Upper lobe of right lung (tissue), 1 donor: Measurements from ENCODE around the gene ADCY7. TPM values are rescaled to one million over a fixed set of nuclear protein-coding genes. Genes with fewer than 3 reads are reported as not detected.

Experiments
- ATAC-seq: fragments of 200-7000 bp; cut with Tn5 transposase; one replicate; pipeline ENCODE4 v1.9.1; 2020; ENCODE audit warnings: mild to moderate bottlenecking, moderate library complexity
- DNase-seq: peaks from one replicate; pipeline ENCODE4 v3.0.0-alpha.2; 2020
- H3K27ac ChIP-seq: fragments of 200-600 bp; one replicate; pipeline ENCODE4 v1.8.0; 2022
- H3K27me3 ChIP-seq: fragments of 200-600 bp; one replicate; pipeline ENCODE4 v1.8.0; 2022; ENCODE audit warnings: mild to moderate bottlenecking
- H3K36me3 ChIP-seq: fragments of 200-600 bp; one replicate; pipeline ENCODE4 v1.8.0; 2022
- H3K4me1 ChIP-seq: fragments of 200-600 bp; one replicate; pipeline ENCODE4 v1.8.0; 2022
- H3K4me3 ChIP-seq: fragments of 200-600 bp; one replicate; pipeline ENCODE4 v1.8.0; 2022; ENCODE audit warnings: mild to moderate bottlenecking
- H3K9me3 ChIP-seq: fragments of 200-600 bp; one replicate; pipeline ENCODE4 v1.8.0; 2022
- CTCF ChIP-seq: fragments of 200-600 bp; IDR thresholded peaks from one replicate; pipeline ENCODE4 v1.8.0; 2022; ENCODE audit warnings: antibody characterized with exemption
- intact Hi-C: fragments of 100-400 bp; cut with DNase I; formaldehyde crosslinking; loops from one replicate; pipeline ENCODE4 v1.11.0; 2022
- total RNA-seq: library from RNA; stranded (reverse); fragmentation: NEBNext Ultra II Directional; extraction: Animal tissue kit (Norgen Biotek cat#: 25700); gene quantifications from one replicate; pipeline ENCODE4 v1.2.1, GENCODE V29; 2021
- donor health status: DM: no; HTN: yes; CAD: no; lungs with severe emphysema.

ADCY7 gene
- total RNA-seq, 1 donor from 2014 or later, result 88.1 TPM

- Histone ChIP-seq H3K4me3 (no peak overlapping the region), H3K4me1 (peaks cover 21% of the 10 kb centered on the region), H3K36me3 (no peaks in the 10 kb centered on the region), H3K27me3 (no peaks in the 10 kb centered on the region), H3K9me3 (no peaks in the 10 kb centered on the region), H3K27ac (peak overlapping the region; percentile 38)
- TF ChIP-seq CTCF, result no peak
- DNase-seq (no peak), ATAC-seq (no peak)
- intact Hi-C loops, result no loop called here
These were observed 14.2 kb upstream of the ADCY7 start for GRCh38 chr16:50252082-50252611.

GRCh38 chr16:50252874-50253513, 13.4 kb upstream of the ADCY7 start:
- no peak overlapping the region for H3K4me3 ChIP-seq

GRCh38 chr16:50253514-50253910, 12.8 kb upstream of the ADCY7 start:
- no peaks in the 10 kb centered on the region for H3K27me3 ChIP-seq
- H3K9me3 ChIP-seq, result no peaks in the 10 kb centered on the region
- H3K27ac ChIP-seq, result no peak overlapping the region
- intact Hi-C loops, result no loop called here
- DNase-seq, result no peak
- H3K36me3 ChIP-seq, result no peaks in the 10 kb centered on the region
- no peak for TF ChIP-seq CTCF
- H3K4me3 ChIP-seq, result no peak overlapping the region
- ATAC-seq, result no peak
- H3K4me1 ChIP-seq, result peaks cover 21% of the 10 kb centered on the region

More at GRCh38 chr16:50252874-50253513, 13.4 kb upstream of the ADCY7 start:
- Histone ChIP-seq H3K36me3 (no peaks in the 10 kb centered on the region), H3K4me1 (peaks cover 21% of the 10 kb centered on the region), H3K27ac (no peak overlapping the region), H3K27me3 (no peaks in the 10 kb centered on the region), H3K9me3 (no peaks in the 10 kb centered on the region)
- DNase-seq (no peak), ATAC-seq (no peak)
- intact Hi-C loops, result no loop called here
- TF ChIP-seq CTCF, result no peak

- intact Hi-C loops, result no loop called here
- Histone ChIP-seq H3K27me3 (no peaks in the 10 kb centered on the region), H3K36me3 (no peaks in the 10 kb centered on the region), H3K9me3 (no peaks in the 10 kb centered on the region), H3K4me1 (peaks cover 26% of the 10 kb centered on the region), H3K4me3 (no peak overlapping the region), H3K27ac (no peak overlapping the region)
- DNase-seq, result peak; percentile 40
- no peak for ATAC-seq
- TF ChIP-seq CTCF, result no peak
These were observed 12.3 kb upstream of the ADCY7 start for GRCh38 chr16:50254072-50254471.

- no peaks in the 10 kb centered on the region for H3K27me3 ChIP-seq
- ATAC-seq (no peak), DNase-seq (no peak)
- peaks cover 32% of the 10 kb centered on the region for H3K4me1 ChIP-seq
- H3K27ac ChIP-seq, result no peak overlapping the region
- no peak overlapping the region for H3K4me3 ChIP-seq
- intact Hi-C loops, result no loop called here
- H3K9me3 ChIP-seq, result no peaks in the 10 kb centered on the region
- H3K36me3 ChIP-seq, result no peaks in the 10 kb centered on the region
- TF ChIP-seq CTCF, result no peak
These were observed 10.8 kb upstream of the ADCY7 start for GRCh38 chr16:50255538-50255937.
